Esophagus squamous epithelium (tissue), 4 donors: ENCODE results near the gene WAPL.

Source experiments
- CTCF ChIP-seq, 6 experiments: fragments of 450-650 bp in 4 of 6; fragments of 200-600 bp in 2 of 6; sonication (generic) in 2 of 6; IDR thresholded peaks; one replicate each; pipeline ENCODE4 v1.5.1; 2016 to 2019; ENCODE audit warnings: antibody characterized with exemption in 6 of 6, mild to moderate bottlenecking in 4 of 6, moderate library complexity in 4 of 6
- POLR2A ChIP-seq, 4 donors: fragments of 450-650 bp; IDR thresholded peaks; one replicate each; pipeline ENCODE4 v1.6.1; 2017; ENCODE audit warnings: antibody characterized with exemption in 4 of 4, mild to moderate bottlenecking in 4 of 4, moderate library complexity in 3 of 4

- peak in 2 of 6 experiments; percentile 12 to 15 for TF ChIP-seq CTCF (IDR thresholded peaks at IDR 0.05)
- TF ChIP-seq POLR2A (IDR thresholded peaks at IDR 0.05) = no peak
Measured at GRCh38 chr10:86523348-86523747, 1.8 kb upstream of the WAPL start.
